Adipocyte (in vitro differentiated cells): Measurements from ENCODE around the gene TPRA1.

Experiments
- DNase-seq: peaks from one replicate; pipeline ENCODE4 v3.0.0-alpha.2; 2015; ENCODE audit warnings: low read depth
- H3K27me3 ChIP-seq: replicated peaks from 2 replicates; pipeline ENCODE4 v1.7.0; 2013; ENCODE audit warnings: mild to moderate bottlenecking, low read length, moderate library complexity; ENCODE audit not compliant: control insufficient read depth, insufficient read depth
- H3K36me3 ChIP-seq: 2 replicates; pipeline ENCODE4 v1.7.0; 2013; ENCODE audit warnings: low read length, mild to moderate bottlenecking, moderate library complexity; ENCODE audit not compliant: control insufficient read depth, insufficient read depth, severe bottlenecking
- H3K4me1 ChIP-seq: 2 replicates; pipeline ENCODE4 v1.7.0; 2013; ENCODE audit warnings: mild to moderate bottlenecking, low read length, moderate library complexity; ENCODE audit not compliant: control insufficient read depth, insufficient read depth
- H3K4me3 ChIP-seq: 2 replicates; pipeline ENCODE4 v1.7.0; 2013; ENCODE audit warnings: mild to moderate bottlenecking, low read length, moderate library complexity
- H3K9ac ChIP-seq: 2 replicates; pipeline ENCODE4 v1.7.0; 2013; ENCODE audit warnings: mild to moderate bottlenecking, low read length, moderate library complexity
- H3K9me3 ChIP-seq: 2 replicates; pipeline ENCODE4 v1.7.0; 2013; ENCODE audit warnings: mild to moderate bottlenecking, low read length, moderate library complexity; ENCODE audit not compliant: control insufficient read depth

TPRA1 gene

GRCh38 chr3:127542441-127542952 lies 48.0 kb downstream of the TPRA1 start:
- H3K27me3 ChIP-seq, result peaks cover 20% of the 10 kb centered on the region
- H3K36me3 ChIP-seq, result no peaks in the 10 kb centered on the region
- no peaks in the 10 kb centered on the region for H3K4me1 ChIP-seq
- no peak overlapping the region for H3K9ac ChIP-seq
- no peaks in the 10 kb centered on the region for H3K9me3 ChIP-seq
- H3K4me3 ChIP-seq, result no peak overlapping the region
- no peak for DNase-seq

DNA sequence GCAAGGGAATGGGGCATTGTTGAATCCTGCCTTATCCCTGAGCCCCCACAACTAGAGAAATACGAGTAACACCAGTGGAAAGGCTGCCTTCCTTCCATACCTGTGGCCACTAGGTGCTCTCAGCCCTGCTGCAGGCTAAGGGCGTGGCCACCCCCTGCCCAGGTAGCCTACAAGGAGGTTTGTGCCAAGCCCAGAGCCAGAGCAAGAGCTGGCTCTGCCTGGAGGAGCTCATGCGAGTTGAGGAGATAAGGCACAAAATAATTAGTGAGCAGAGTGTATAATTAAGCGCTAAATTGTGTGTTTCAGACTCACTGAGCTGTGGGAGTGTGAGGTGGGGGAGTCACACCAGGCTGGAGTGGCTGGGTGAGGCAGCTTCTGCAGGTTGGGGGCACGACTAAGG lies 49.2 kb downstream of the TPRA1 start:
- Histone ChIP-seq H3K4me1 (no peaks in the 10 kb centered on the region), H3K9ac (no peak overlapping the region), H3K9me3 (no peaks in the 10 kb centered on the region), H3K4me3 (no peak overlapping the region), H3K36me3 (no peaks in the 10 kb centered on the region), H3K27me3 (peaks cover 31% of the 10 kb centered on the region)
- DNase-seq, result no peak

GRCh38 chr3:127539366-127540060 lies 51.0 kb downstream of the TPRA1 start:
- H3K27me3 ChIP-seq, result peaks cover 45% of the 10 kb centered on the region
- no peak for DNase-seq
- H3K9me3 ChIP-seq, result no peaks in the 10 kb centered on the region
- H3K36me3 ChIP-seq, result no peaks in the 10 kb centered on the region
- H3K4me1 ChIP-seq, result no peaks in the 10 kb centered on the region
- no peak overlapping the region for H3K4me3 ChIP-seq
- H3K9ac ChIP-seq, result no peak overlapping the region

DNA sequence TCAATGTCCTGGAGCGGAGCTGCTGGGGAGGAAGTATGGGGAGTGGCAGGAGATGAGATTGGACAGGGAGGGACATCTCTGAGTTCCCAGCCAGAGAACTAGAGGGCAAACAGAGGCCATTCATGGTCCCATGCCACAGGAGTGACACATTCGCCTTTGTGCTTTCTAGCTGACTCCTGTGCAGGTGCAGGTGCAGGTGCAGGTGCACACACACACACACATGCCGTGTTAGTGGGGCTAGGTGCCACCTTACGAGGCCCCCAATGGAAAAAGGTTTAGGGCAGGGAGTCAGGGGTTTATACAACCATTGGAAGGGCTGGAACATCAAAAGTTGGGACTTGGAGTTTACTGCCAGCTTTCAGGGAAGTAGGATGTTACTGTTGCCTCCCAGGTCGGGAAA lies 52.0 kb downstream of the TPRA1 start:
- no peak for DNase-seq
- no peaks in the 10 kb centered on the region for H3K9me3 ChIP-seq
- H3K27me3 ChIP-seq, result peaks cover 47% of the 10 kb centered on the region
- no peaks in the 10 kb centered on the region for H3K36me3 ChIP-seq
- no peaks in the 10 kb centered on the region for H3K4me1 ChIP-seq
- H3K9ac ChIP-seq, result no peak overlapping the region
- H3K4me3 ChIP-seq, result no peak overlapping the region

GRCh38 chr3:127536830-127537812 lies 53.4 kb downstream of the TPRA1 start:
- Histone ChIP-seq H3K9ac (no peak overlapping the region), H3K4me3 (no peak overlapping the region)

GRCh38 chr3:127535901-127536829 lies 54.4 kb downstream of the TPRA1 start:
- H3K36me3 ChIP-seq, result no peaks in the 10 kb centered on the region
- no peak for DNase-seq
- no peaks in the 10 kb centered on the region for H3K4me1 ChIP-seq
- no peaks in the 10 kb centered on the region for H3K9me3 ChIP-seq
- no peak overlapping the region for H3K9ac ChIP-seq
- no peak overlapping the region for H3K4me3 ChIP-seq
- peaks cover 47% of the 10 kb centered on the region for H3K27me3 ChIP-seq

More at GRCh38 chr3:127536830-127537812, 53.4 kb downstream of the TPRA1 start:
- H3K9me3 ChIP-seq, result no peaks in the 10 kb centered on the region
- H3K4me1 ChIP-seq, result no peaks in the 10 kb centered on the region
- no peak for DNase-seq
- H3K36me3 ChIP-seq, result no peaks in the 10 kb centered on the region
- H3K27me3 ChIP-seq, result peaks cover 47% of the 10 kb centered on the region

- no peak for DNase-seq
- Histone ChIP-seq H3K36me3 (no peaks in the 10 kb centered on the region), H3K4me1 (no peaks in the 10 kb centered on the region), H3K9ac (no peak overlapping the region), H3K4me3 (no peak overlapping the region), H3K27me3 (peaks cover 44% of the 10 kb centered on the region), H3K9me3 (no peaks in the 10 kb centered on the region)
Observed at GRCh38 chr3:127535106-127535785, 55.3 kb downstream of the TPRA1 start.

DNA sequence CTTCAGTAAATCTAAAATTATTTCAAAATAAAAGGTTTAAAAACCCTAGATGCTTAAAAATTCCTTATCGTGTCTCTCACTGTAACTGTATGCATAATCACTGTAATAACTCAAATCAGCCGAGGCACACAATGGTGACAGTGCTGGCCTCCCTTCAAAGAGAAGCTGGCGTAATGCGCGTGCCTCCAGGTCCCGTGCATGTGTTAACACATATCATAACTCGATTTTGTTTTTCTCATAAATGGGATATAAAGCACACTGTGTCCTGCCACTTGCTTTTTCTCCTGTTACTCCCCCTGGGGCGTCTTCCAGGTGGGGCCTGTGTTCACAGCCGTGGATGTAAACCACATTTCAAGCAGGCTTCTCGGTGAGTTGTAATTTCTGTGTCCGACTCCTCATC lies 56.0 kb downstream of the TPRA1 start:
- Histone ChIP-seq H3K27me3 (peaks cover 39% of the 10 kb centered on the region), H3K4me3 (no peak overlapping the region), H3K9me3 (no peaks in the 10 kb centered on the region), H3K36me3 (no peaks in the 10 kb centered on the region), H3K9ac (no peak overlapping the region), H3K4me1 (no peaks in the 10 kb centered on the region)
- DNase-seq, result no peak

GRCh38 chr3:127534161-127534451 lies 56.4 kb downstream of the TPRA1 start:
- H3K9me3 ChIP-seq, result no peaks in the 10 kb centered on the region
- no peak overlapping the region for H3K4me3 ChIP-seq
- H3K4me1 ChIP-seq, result no peaks in the 10 kb centered on the region
- H3K9ac ChIP-seq, result no peak overlapping the region
- H3K27me3 ChIP-seq, result peaks cover 37% of the 10 kb centered on the region
- no peaks in the 10 kb centered on the region for H3K36me3 ChIP-seq
- DNase-seq, result no peak

- no peak overlapping the region for H3K9ac ChIP-seq
- H3K9me3 ChIP-seq, result peaks cover 5% of the 10 kb centered on the region
- no peak overlapping the region for H3K4me3 ChIP-seq
- no peak for DNase-seq
- H3K36me3 ChIP-seq, result no peaks in the 10 kb centered on the region
- no peaks in the 10 kb centered on the region for H3K4me1 ChIP-seq
- peaks cover 41% of the 10 kb centered on the region for H3K27me3 ChIP-seq
Observed at GRCh38 chr3:127532561-127533203, 57.9 kb downstream of the TPRA1 start.
